Keratinocyte (primary cell): ENCODE results near the gene NOS1AP. TPM values are rescaled to one million over a fixed set of nuclear protein-coding genes. Genes with fewer than 3 reads are reported as not detected.

Experiments
- DNase-seq: peaks from one replicate; pipeline ENCODE4 v3.0.0-alpha.2; 2011; ENCODE audit warnings: low read depth, missing footprints, low spot score
- FAIRE-seq: peaks from 2 replicates; lab custom pipeline; 2011; peaks lifted over from hg19 to GRCh38; lab: Jason Lieb, UNC
- H2AFZ ChIP-seq: 2 replicates; pipeline ENCODE4 v1.6.0; 2012; ENCODE audit warnings: low read length, control low read depth, inconsistent platforms; ENCODE audit not compliant: control insufficient read depth
- H3K27ac ChIP-seq: 2 replicates; pipeline ENCODE4 v1.5.1; 2011; ENCODE audit warnings: low read length; ENCODE audit not compliant: control insufficient read depth, insufficient read depth
- H3K27me3 ChIP-seq: 3 replicates; pipeline ENCODE4 v1.6.0; 2011; ENCODE audit warnings: low read length; ENCODE audit not compliant: control insufficient read depth, insufficient read depth; ENCODE audit errors: extremely low read depth
- H3K36me3 ChIP-seq, 2 experiments: 2 replicates in 1 of 2; 3 replicates in 1 of 2; pipeline ENCODE4 v1.5.1; 2011; ENCODE audit warnings: low read length in 2 of 2, mild to moderate bottlenecking in 1 of 2; ENCODE audit not compliant: control insufficient read depth in 2 of 2, insufficient read depth in 2 of 2; ENCODE audit errors: extremely low read depth in 1 of 2
- H3K4me1 ChIP-seq: 3 replicates; pipeline ENCODE4 v1.5.1; 2011; ENCODE audit warnings: low read length; ENCODE audit not compliant: control insufficient read depth, insufficient read depth; ENCODE audit errors: extremely low read depth
- H3K4me2 ChIP-seq: 3 replicates; pipeline ENCODE4 v1.6.0; 2011; ENCODE audit warnings: low read depth, low read length; ENCODE audit not compliant: control insufficient read depth, insufficient read depth; ENCODE audit errors: extremely low read depth
- H3K4me3 ChIP-seq, 3 experiments: fragments of 200-600 bp in 1 of 3; sonication (generic) in 1 of 3; 2 replicates in 2 of 3; 3 replicates in 1 of 3; pipeline ENCODE4 v1.5.1; 2011 to 2016; ENCODE audit warnings: low read length in 3 of 3, mild to moderate bottlenecking in 3 of 3, control low read depth in 2 of 3, inconsistent platforms in 1 of 3, low read depth in 1 of 3, mixed read lengths in 1 of 3, mixed run types in 1 of 3, moderate library complexity in 1 of 3; ENCODE audit not compliant: control insufficient read depth in 2 of 3, insufficient read depth in 2 of 3; ENCODE audit errors: extremely low read depth in 1 of 3
- H3K79me2 ChIP-seq: 2 replicates; pipeline ENCODE4 v1.6.0; 2012; ENCODE audit warnings: low read length; ENCODE audit not compliant: control insufficient read depth, insufficient read depth
- H3K9ac ChIP-seq: 3 replicates; pipeline ENCODE4 v1.6.0; 2011; ENCODE audit warnings: low read length; ENCODE audit not compliant: control insufficient read depth, insufficient read depth; ENCODE audit errors: extremely low read depth
- H3K9me1 ChIP-seq: 3 replicates; pipeline ENCODE4 v1.6.0; 2011; ENCODE audit warnings: low read length; ENCODE audit not compliant: control insufficient read depth, insufficient read depth; ENCODE audit errors: extremely low read depth
- H3K9me3 ChIP-seq: 2 replicates; pipeline ENCODE4 v1.5.1; 2012; ENCODE audit warnings: low read depth, low read length; ENCODE audit not compliant: control insufficient read depth
- H4K20me1 ChIP-seq: 3 replicates; pipeline ENCODE4 v1.6.0; 2011; ENCODE audit warnings: low read length; ENCODE audit not compliant: control insufficient read depth, insufficient read depth; ENCODE audit errors: extremely low read depth
- CTCF ChIP-seq, 3 experiments: IDR thresholded peaks in 1 of 3; conservative IDR thresholded peaks in 1 of 3; optimal IDR thresholded peaks in 1 of 3; 2 replicates in 2 of 3; 3 replicates in 1 of 3; pipeline versions ENCODE3 to v1.5.1; 2011; ENCODE audit warnings: low read length in 3 of 3, mild to moderate bottlenecking in 3 of 3, moderate library complexity in 2 of 3, control low read depth in 1 of 3, inconsistent platforms in 1 of 3; ENCODE audit not compliant: insufficient read depth in 2 of 3; ENCODE audit errors: extremely low read depth in 1 of 3
- EZH2 ChIP-seq: IDR thresholded peaks from one replicate; pipeline ENCODE4 v1.6.1; 2012; ENCODE audit warnings: inconsistent platforms, mild to moderate bottlenecking, low read length, moderate library complexity
- dilution Hi-C: fragments of 300-500 bp; cut with MboI; formaldehyde crosslinking; loops from one replicate; pipeline ENCODE4 v1.7.0; 2020; ENCODE audit warnings: low sequenced_read_pairs; ENCODE audit not compliant: extremely low pct_ligation_motif_present
- polyA plus RNA-seq, 5 experiments: library from polyadenylated mRNA; depleted of rRNA in 3 of 5; stranded (reverse) in 3 of 5; stranded (forward) in 1 of 5; unstranded in 1 of 5; fragments of >200 nt; gene quantifications; 1 replicate in 1 of 5; 2 replicates in 3 of 5; 3 replicates in 1 of 5; pipeline versions ENCODE4 v1.2.1 to v1.2.3, GENCODE V29; 2011 to 2012; ENCODE audit warnings: missing spikeins in 2 of 5, low read depth in 1 of 5, low replicate concordance in 1 of 5

The NOS1AP gene
- polyA plus RNA-seq, 1 donor (not counting 4 experiments of a cell fraction or from before 2014, with no cell fraction given), result not detected

GRCh38 chr1:162094271-162094670 lies 24.8 kb downstream of the NOS1AP start:
- no peaks in the 10 kb centered on the region for H3K9me3 ChIP-seq
- no peaks in the 10 kb centered on the region for H3K79me2 ChIP-seq
- H3K4me1 ChIP-seq, result no peaks in the 10 kb centered on the region
- H4K20me1 ChIP-seq, result no peaks in the 10 kb centered on the region
- FAIRE-seq, result no peak
- H3K27ac ChIP-seq, result no peak overlapping the region
- dilution Hi-C loops, result no loop called here
- no peak overlapping the region for H3K4me2 ChIP-seq
- H3K9me1 ChIP-seq, result no peaks in the 10 kb centered on the region
- no peak for TF ChIP-seq EZH2
- no peak for TF ChIP-seq CTCF (optimal IDR thresholded peaks at IDR 0.05 in 1 of 3, IDR thresholded peaks at IDR 0.05 in 1 of 3, conservative IDR thresholded peaks at IDR 0.05 in 1 of 3; ENCODE audit: extremely low read depth in 1 of 3, insufficient read depth in 2 of 3, low read length in 3 of 3)
- no peak overlapping the region for H3K9ac ChIP-seq
- H3K4me3 ChIP-seq, result no peak overlapping the region
- no peaks in the 10 kb centered on the region for H3K36me3 ChIP-seq
- H2AFZ ChIP-seq, result no peak overlapping the region
- no peak for DNase-seq
- H3K27me3 ChIP-seq, result no peaks in the 10 kb centered on the region

- dilution Hi-C loops, result no loop called here
- Histone ChIP-seq H3K79me2 (no peaks in the 10 kb centered on the region), H3K4me3 (no peak overlapping the region), H4K20me1 (no peaks in the 10 kb centered on the region), H3K4me2 (no peak overlapping the region), H3K27me3 (no peaks in the 10 kb centered on the region), H2AFZ (no peak overlapping the region), H3K9ac (no peak overlapping the region), H3K4me1 (no peaks in the 10 kb centered on the region), H3K9me1 (no peaks in the 10 kb centered on the region), H3K27ac (no peak overlapping the region), H3K36me3 (no peaks in the 10 kb centered on the region), H3K9me3 (no peaks in the 10 kb centered on the region)
- FAIRE-seq (no peak), DNase-seq (no peak)
- TF ChIP-seq EZH2, result no peak
- no peak for TF ChIP-seq CTCF (optimal IDR thresholded peaks at IDR 0.05 in 1 of 3, IDR thresholded peaks at IDR 0.05 in 1 of 3, conservative IDR thresholded peaks at IDR 0.05 in 1 of 3; ENCODE audit: extremely low read depth in 1 of 3, insufficient read depth in 2 of 3, low read length in 3 of 3)
These were observed 25.2 kb downstream of the NOS1AP start for GRCh38 chr1:162094723-162095122.
